Measurements from ENCODE around the gene UBAC2.

The UBAC2 gene

GRCh38 chr13:99326012-99326411 is 125.4 kb downstream of the UBAC2 start:
- no peak overlapping the region for H3K27ac ChIP-seq
- no peak for TF ChIP-seq CTCF (conservative IDR thresholded peaks at IDR 0.05)
- no peak for TF ChIP-seq ZFX (IDR thresholded peaks at IDR 0.05)

GRCh38 chr13:99327126-99327525 is 126.5 kb downstream of the UBAC2 start:
- TF ChIP-seq ZFX (IDR thresholded peaks at IDR 0.05) (no peak), CTCF (conservative IDR thresholded peaks at IDR 0.05) (no peak)
- no peak overlapping the region for H3K27ac ChIP-seq

DNA sequence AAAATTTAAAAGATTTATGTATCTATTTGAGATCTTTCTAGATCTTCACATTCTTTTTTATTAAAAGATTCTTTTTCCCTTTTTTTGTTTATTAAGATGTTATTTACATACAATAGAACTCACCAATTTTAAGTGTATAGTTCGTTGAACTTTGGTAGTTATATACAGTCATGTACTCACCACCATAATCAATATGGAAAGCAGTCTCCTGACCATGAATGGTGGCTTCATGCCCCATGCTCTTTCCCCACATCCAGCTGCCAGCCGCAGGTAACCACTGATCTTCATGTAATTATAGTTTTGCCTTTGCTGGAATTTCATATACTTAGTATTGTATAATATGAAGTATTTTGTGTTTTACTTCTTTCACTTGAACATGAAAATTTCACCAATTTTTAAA is 127.1 kb downstream of the UBAC2 start:
- no peak overlapping the region for H3K27ac ChIP-seq
- TF ChIP-seq ZFX (IDR thresholded peaks at IDR 0.05): no peak
- TF ChIP-seq CTCF (conservative IDR thresholded peaks at IDR 0.05): no peak

- no peak overlapping the region for H3K27ac ChIP-seq
- TF ChIP-seq ZFX (IDR thresholded peaks at IDR 0.05) (no peak), CTCF (conservative IDR thresholded peaks at IDR 0.05) (no peak)
Measured at GRCh38 chr13:99329477-99329876, 128.8 kb downstream of the UBAC2 start.

GRCh38 chr13:99330942-99331341 is 130.3 kb downstream of the UBAC2 start:
- no peak overlapping the region for H3K27ac ChIP-seq
- TF ChIP-seq ZFX (IDR thresholded peaks at IDR 0.05): no peak

- no peak overlapping the region for H3K27ac ChIP-seq
- TF ChIP-seq ZFX (IDR thresholded peaks at IDR 0.05) (no peak), CTCF (conservative IDR thresholded peaks at IDR 0.05) (no peak)
Measured at GRCh38 chr13:99331881-99332293, 131.2 kb downstream of the UBAC2 start.

DNA sequence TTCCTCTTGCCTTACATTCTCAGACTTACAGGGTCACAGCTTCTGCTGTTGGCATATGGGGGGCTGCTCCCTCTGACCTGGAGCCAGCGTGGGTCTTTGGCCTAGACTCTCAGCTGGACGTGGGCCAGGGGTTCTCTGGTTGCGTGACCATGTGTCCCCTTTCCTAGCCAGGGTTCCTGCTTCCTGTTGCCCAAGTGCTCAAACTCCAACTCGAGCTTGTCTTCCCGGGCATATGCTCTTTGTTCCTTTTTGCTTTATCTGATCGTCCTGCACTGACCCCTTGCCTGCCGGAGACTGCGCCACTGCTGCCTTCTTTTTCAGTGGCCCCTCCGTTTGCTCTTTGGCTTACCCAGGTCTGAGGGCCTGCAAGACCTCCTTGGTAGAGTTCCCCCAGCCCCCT is 131.8 kb downstream of the UBAC2 start:
- TF ChIP-seq ZFX (IDR thresholded peaks at IDR 0.05) (no peak), CTCF (conservative IDR thresholded peaks at IDR 0.05) (no peak)
- no peak overlapping the region for H3K27ac ChIP-seq

- no peak overlapping the region for H3K27ac ChIP-seq
- TF ChIP-seq ZFX (IDR thresholded peaks at IDR 0.05): no peak
Measured at GRCh38 chr13:99334221-99334620, 133.6 kb downstream of the UBAC2 start.

DNA sequence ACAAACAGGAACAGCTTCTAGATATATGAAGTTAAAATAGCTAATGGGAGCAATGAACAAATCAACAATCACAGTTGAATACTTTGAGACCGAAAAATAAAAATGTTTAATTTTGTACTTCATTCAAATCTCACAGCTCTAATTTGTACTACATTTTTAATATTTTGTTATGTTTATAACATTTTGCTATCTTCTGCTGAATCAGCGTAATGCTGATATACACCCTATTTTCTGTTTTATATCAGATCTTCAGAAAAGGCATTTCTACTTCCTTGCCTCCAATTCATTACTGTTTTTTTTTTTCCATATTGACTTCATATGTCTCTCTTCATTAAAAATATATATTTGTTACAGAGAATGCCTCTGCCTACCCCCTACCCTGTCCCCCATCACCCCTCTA is 134.4 kb downstream of the UBAC2 start:
- TF ChIP-seq ZFX (IDR thresholded peaks at IDR 0.05): no peak
- TF ChIP-seq CTCF (conservative IDR thresholded peaks at IDR 0.05): no peak
- H3K27ac ChIP-seq: no peak overlapping the region
